Liver (tissue), 3 donors: Measurements from ENCODE around the gene HRH4.

Experiments used
- ATF3 ChIP-seq: IDR thresholded peaks from 2 replicates; pipeline ENCODE4 v1.6.1; 2016; ENCODE audit warnings: antibody characterized with exemption
- CTCF ChIP-seq: fragments of 150-350 bp; IDR thresholded peaks from 2 replicates; pipeline ENCODE4 v1.5.1; 2017; ENCODE audit warnings: improper control_type of control experiment, low read depth, low read length; ENCODE audit not compliant: missing input control
- EGR1 ChIP-seq, 2 donors: IDR thresholded peaks; 2 replicates each; pipeline ENCODE4 v1.6.1; 2016 to 2018; ENCODE audit warnings: antibody characterized with exemption in 2 of 2, low read depth in 2 of 2
- FOXA1 ChIP-seq: IDR thresholded peaks from 2 replicates; pipeline ENCODE4 v1.6.1; 2016; ENCODE audit warnings: antibody characterized with exemption
- GABPA ChIP-seq, 2 donors: IDR thresholded peaks in 1 of 2; conservative IDR thresholded peaks in 1 of 2; 2 replicates each; pipeline ENCODE4 v1.6.1; 2016; ENCODE audit warnings: antibody characterized with exemption in 2 of 2, mild to moderate bottlenecking in 1 of 2, moderate library complexity in 1 of 2
- JUND ChIP-seq, 2 donors: IDR thresholded peaks; 2 replicates each; pipeline ENCODE4 v1.6.1; 2016; ENCODE audit warnings: antibody characterized with exemption in 2 of 2
- MAX ChIP-seq: IDR thresholded peaks from 2 replicates; pipeline ENCODE4 v1.6.1; 2016; ENCODE audit warnings: antibody characterized with exemption
- RAD21 ChIP-seq, 2 donors: IDR thresholded peaks; 2 replicates each; pipeline ENCODE4 v1.6.1; 2016; ENCODE audit warnings: antibody characterized with exemption in 2 of 2, mild to moderate bottlenecking in 2 of 2
- REST ChIP-seq: IDR thresholded peaks from 2 replicates; pipeline ENCODE4 v1.6.1; 2016; ENCODE audit warnings: antibody characterized with exemption, mild to moderate bottlenecking
- SP1 ChIP-seq: IDR thresholded peaks from 2 replicates; pipeline ENCODE4 v1.6.1; 2018; ENCODE audit warnings: antibody characterized with exemption, mild to moderate bottlenecking
- TAF1 ChIP-seq: conservative IDR thresholded peaks from 2 replicates; pipeline ENCODE4 v1.6.1; 2016; ENCODE audit warnings: antibody characterized with exemption, mild to moderate bottlenecking
- YY1 ChIP-seq: IDR thresholded peaks from 2 replicates; pipeline ENCODE4 v1.6.1; 2016; ENCODE audit warnings: antibody characterized with exemption, mild to moderate bottlenecking
- ZBTB33 ChIP-seq: IDR thresholded peaks from 2 replicates; pipeline ENCODE4 v1.6.1; 2016; ENCODE audit warnings: antibody characterized with exemption
- donor health status: healthy.
- donor health status: healthy.

- no peak for TF ChIP-seq CTCF
- no peak for TF ChIP-seq FOXA1
- TF ChIP-seq SP1, result no peak
- no peak for TF ChIP-seq REST
- no peak for TF ChIP-seq MAX
- TF ChIP-seq ZBTB33, result no peak
- no peak for TF ChIP-seq EGR1 (IDR thresholded peaks at IDR 0.05; ENCODE audit: low read depth in 2 of 2)
- TF ChIP-seq YY1, result no peak
- TF ChIP-seq JUND (IDR thresholded peaks at IDR 0.05), result no peak
- no peak for TF ChIP-seq GABPA (IDR thresholded peaks at IDR 0.05 in 1 of 2, conservative IDR thresholded peaks at IDR 0.05 in 1 of 2)
- TF ChIP-seq TAF1, result no peak
- TF ChIP-seq RAD21 (IDR thresholded peaks at IDR 0.05), result no peak
- TF ChIP-seq ATF3, result no peak
Observed at GRCh38 chr18:24516261-24516660, 55.8 kb downstream of the HRH4 start.
